Activated CD8-positive, alpha-beta memory T cell treated with anti-CD3 and anti-CD28 coated beads for 4 hours (primary cell): ENCODE data around the gene IL25.

Experiments
- DNase-seq, 2 donors: peaks; one replicate each; pipeline ENCODE4 v3.0.0-alpha.2; 2020; ENCODE audit warnings: low read depth in 2 of 2

IL25 gene

GRCh38 chr14:23353433-23353780 lies 19.2 kb upstream of the IL25 start:
- no peak for DNase-seq

- no peak for DNase-seq
These were observed 17.6 kb upstream of the IL25 start for GRCh38 chr14:23354990-23355389.

- no peak for DNase-seq
These were observed 16.7 kb upstream of the IL25 start for GRCh38 chr14:23355871-23356435.

GRCh38 chr14:23356662-23357061 lies 15.9 kb upstream of the IL25 start:
- no peak for DNase-seq

GRCh38 chr14:23357261-23357660 lies 15.3 kb upstream of the IL25 start:
- DNase-seq, result no peak

- DNase-seq, result no peak
These were observed 14.6 kb upstream of the IL25 start for GRCh38 chr14:23358042-23358441.

GRCh38 chr14:23358553-23359166 lies 13.9 kb upstream of the IL25 start:
- DNase-seq, result no peak

- no peak for DNase-seq
These were observed 13.4 kb upstream of the IL25 start for GRCh38 chr14:23359167-23359626.

GRCh38 chr14:23359722-23360447 lies 12.7 kb upstream of the IL25 start:
- no peak for DNase-seq

GRCh38 chr14:23360496-23360895 lies 12.1 kb upstream of the IL25 start:
- DNase-seq, result no peak

- DNase-seq, result no peak
These were observed 11.3 kb upstream of the IL25 start for GRCh38 chr14:23361320-23361719.

GRCh38 chr14:23361763-23362162 lies 10.8 kb upstream of the IL25 start:
- no peak for DNase-seq

GRCh38 chr14:23362200-23362599 lies 10.4 kb upstream of the IL25 start:
- no peak for DNase-seq

- no peak for DNase-seq
These were observed 8.2 kb upstream of the IL25 start for GRCh38 chr14:23364164-23365035.

GRCh38 chr14:23365036-23365731 lies 7.4 kb upstream of the IL25 start, which contains the start of gene EFS:
TSS of gene EFS (minus strand) at chr14:23365172. CDS start at chr14:23365025, 147 bp downstream.
- no peak for DNase-seq

- no peak for DNase-seq
These were observed 6.7 kb upstream of the IL25 start for GRCh38 chr14:23365732-23366425.

- no peak for DNase-seq
These were observed 6.1 kb upstream of the IL25 start for GRCh38 chr14:23366426-23366921.

- no peak for DNase-seq
These were observed 2.4 kb upstream of the IL25 start for GRCh38 chr14:23370221-23370620.

GRCh38 chr14:23371865-23372264 lies 744 bp upstream of the IL25 start:
- no peak for DNase-seq

GRCh38 chr14:23373041-23373440 lies 432 bp downstream of the IL25 start:
- no peak for DNase-seq
